NCI-H345 (cell line): ENCODE data around the gene NARS2.
A peak's percentile ranks its signal among the peaks of the same experiment; 100 is the strongest.
"Not testable (repeated sequence)": the region's sequence is repeated elsewhere in the genome, so short reads cannot be mapped to it uniquely, and the experiment has no call there.

Experiments used
- DNase-seq: peaks from one replicate; lab custom pipeline; 2025; lab: John Stamatoyannopoulos, UW

NARS2 gene

DNA sequence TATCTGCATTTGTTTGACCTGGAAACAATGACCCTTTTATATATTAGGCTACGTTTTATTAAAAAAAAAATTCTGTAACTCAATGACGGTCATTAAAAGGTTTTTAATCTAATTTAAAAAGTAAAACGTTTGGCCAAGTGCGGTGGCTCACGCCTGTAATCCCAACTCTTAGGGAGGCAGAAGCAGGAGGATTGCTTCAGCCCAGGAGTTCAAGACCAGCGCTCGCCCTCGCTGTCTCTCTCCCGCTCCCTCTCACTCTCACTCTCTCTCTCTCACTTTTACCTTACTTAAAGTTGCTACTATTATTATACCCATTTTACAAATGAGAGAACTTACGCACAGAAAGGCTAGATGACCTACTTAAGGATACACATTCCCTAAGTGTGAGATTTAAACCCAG lies 814 bp upstream of the NARS2 start:
- DNase-seq = no peak

DNA sequence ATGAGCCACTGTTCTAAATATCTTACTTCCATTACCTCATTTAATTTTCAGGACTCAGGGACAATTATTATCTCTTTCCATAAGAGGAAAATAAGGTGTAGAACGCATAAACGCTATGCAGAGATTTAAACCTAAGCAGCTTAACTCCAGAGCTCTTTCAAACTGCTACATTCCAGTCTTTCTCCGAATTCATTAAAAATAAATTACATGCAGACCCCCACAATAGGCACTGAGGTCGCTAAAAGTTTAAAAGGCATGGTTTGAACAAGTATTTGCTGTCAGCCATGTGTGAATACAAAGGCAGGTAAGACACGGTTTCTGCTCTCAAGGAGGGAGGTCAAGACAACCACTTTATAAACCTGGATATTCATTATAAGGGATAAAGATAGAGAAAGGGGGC lies 983 bp downstream of the NARS2 start:
- DNase-seq = no peak

DNA sequence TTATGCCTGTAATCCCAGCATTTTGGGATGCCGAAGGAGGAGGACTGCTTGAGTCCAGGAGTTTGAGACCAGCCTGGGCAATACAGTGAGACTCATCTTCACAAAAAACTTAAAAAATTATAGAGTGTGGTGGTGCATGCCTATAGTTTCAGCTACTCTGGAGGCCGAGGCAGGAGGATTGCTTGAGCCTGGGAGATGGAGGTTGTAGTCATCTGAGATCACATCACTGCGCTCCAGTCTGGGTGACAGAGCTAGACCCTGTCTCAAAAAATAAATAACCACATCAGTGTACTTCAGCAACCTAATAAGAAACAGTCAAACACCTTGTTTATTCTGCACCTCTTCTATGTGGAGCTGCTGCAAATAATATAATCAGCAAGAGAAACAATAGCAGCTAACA lies 1.4 kb downstream of the NARS2 start:
- DNase-seq = no peak

DNA sequence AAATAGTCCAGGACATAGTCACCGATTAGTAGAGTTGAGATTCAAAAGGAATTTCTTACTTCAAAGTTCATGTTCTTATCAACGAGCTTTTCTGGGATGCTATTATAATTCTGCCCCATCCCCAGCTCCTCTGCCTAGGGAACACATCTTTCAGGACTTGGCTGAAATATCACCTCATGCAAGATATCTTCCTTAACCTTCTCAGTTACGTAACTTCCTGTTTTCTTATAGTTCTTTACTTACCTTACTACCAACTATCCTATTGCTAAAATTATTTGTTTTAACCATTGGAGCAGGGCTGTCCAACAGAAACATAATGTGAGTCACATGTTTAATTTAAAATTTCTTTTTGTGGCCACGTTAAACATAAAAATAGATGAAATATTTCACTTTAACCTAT lies 2.3 kb downstream of the NARS2 start:
- no peak for DNase-seq

DNA sequence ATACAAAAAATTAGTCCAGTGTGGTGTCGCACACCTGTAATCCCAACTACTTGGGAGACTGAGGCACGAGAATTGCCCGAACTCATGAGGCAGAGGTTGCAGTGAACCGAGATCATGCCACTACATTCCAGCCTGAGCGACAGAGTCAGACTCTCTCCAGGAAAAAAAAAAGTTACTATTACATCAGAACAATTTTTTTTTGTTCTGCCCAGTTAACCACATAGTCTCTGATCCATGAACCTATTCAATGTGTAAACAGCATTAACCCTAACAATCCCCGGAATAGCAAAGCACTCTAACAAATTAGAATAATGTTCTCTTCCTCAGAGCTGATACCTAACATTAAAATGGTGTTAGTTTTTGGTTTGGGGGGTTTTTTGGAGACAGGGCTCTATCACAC lies 4.6 kb downstream of the NARS2 start:
- no peak for DNase-seq

DNA sequence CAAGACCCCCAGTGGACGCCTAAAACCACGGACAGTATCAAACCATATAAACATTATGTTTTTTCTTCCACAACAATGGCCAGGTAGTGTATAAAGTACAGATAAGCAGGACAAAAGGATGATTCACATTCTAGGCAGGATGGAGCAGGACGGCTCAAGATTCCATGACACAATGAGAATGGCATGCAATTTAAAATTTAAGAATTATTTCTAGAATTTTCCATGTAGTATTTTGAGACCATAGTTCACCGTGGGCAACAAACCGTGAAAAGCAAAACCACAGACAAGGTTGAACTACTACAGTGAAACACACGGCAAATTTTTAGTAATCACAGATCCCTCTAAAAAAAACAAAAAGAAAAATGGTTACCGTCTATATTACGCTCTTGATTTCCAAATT lies 7.5 kb downstream of the NARS2 start:
- no peak for DNase-seq

DNA sequence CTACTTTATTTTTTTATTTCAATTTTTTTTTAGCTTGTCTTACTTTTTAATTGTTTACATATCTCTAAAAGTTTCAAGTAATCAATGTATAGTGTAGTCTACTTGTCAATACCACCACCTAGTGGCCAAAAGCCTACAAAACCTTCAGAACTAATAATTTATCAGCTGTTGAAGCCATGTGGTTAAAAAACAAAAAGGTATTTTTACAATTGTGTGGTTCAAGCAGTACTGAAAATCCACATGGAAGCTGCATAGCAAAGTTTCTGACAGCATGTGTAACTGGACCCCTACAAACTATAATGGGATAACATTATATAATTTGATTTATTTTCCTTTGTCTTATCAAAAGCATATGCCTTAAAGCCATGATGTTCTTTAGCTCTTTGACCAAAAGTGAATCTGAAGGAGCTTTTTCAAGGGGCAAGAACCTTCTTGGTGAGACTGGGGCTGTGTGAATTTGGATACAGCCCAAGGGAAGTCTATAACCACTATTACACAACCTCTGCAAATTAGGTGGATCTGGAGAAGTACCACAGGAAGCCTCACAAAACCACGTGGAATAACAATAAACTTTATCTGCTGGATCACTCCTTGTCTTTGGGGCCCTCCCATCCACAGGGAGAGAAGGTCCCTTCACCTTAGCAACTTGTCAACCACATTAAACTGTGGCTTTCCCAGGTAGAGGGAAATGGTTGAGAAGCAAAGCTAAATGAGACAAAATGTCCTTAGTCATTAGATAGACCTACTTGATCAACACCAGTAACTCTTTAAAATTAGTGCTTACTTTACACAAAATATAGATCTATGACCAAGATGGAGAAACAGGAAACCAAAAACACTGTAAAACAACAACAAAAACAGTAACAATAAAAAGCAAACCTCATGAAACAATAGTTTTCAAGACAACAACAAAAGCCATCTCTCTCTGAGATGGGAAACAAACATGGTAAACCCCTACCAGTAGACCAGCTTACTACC lies 9.9 kb downstream of the NARS2 start:
- DNase-seq = peak; percentile 73

DNA sequence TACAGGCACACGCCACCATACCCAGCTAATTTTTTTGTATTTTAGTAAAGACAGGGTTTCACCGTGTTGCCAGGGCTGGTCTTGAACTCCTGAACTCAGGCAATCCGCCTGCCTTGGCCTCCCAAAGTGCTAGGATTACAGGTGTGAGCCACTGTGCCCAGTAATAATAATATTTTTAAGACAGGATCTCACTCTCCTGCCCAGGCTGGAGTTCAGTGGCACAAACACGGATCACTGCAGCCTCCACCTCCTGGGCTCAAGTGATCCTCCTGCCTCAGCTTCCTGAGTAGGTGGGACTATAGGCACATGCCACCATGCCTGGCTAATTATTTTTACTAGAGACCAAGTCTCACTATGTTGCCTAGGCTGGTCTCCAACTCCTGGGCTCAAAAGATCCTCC lies 10.6 kb downstream of the NARS2 start:
- not testable (repeated sequence) for DNase-seq

DNA sequence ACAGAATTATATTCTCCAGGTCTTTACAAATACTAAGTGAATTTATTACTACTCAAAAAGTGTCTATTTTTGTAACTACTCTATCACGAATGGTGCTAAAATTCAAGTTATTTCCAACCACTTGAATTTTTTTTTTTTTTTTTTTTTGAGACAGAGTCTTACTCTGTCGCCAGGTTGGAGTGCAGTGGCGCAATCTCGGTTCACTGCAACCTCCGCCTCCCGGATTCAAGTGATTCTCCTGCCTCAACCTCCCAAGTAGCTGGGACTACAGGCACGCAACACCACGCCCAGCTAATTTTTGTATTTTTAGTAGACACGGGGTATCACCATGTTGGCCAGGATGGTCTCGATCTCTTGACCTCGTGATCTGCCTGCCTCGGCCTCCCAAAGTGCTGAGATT lies 11.6 kb downstream of the NARS2 start:
- not testable (repeated sequence) for DNase-seq

DNA sequence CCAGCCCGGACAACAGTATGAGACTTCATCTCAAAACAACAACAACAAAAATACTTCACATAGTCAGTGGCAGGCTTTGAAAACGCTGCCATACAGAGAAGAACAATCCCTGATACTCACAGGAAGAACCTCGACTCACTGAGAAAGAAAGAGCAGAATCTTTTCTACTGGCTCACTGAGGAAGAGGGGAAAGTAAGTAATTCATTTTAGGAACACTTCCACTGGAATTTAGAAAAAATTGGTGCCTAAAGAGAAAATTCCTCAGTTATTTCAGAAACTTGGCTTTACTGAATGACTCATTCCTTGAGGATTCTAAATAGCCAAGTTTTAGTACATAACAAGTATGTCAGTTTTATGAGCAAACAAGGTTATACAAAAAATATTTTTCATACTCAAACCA lies 12.3 kb downstream of the NARS2 start:
- DNase-seq = no peak

DNA sequence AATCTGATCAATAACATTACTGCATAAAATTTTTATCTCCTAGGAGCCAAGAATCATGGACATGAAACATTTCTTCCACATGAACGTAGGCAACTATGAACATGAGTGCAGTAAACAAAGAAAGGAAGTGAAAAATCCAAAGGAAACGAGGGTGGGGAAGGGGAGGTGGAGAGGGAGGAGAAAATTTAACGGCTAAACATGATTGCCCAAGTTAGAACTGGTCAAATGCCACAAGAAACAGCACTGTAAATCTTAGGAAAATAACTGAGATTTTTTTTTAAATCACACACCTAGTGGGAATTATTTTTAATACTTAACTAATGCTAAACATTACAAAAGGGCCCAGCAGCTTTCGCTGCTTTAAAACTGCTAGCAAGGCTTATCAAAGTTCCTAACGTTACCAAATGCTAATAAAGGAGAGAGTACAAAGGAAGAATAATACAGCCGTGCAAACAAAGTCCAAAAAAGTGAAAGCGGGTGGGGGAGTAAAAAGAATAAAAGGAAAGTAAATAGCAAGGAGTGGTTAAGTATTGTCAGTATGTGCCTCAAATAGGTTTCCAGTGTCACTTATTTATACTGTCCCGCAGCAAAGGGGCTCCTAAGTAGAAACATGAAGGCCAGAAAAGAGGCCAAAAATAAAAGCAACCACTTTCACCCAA lies 13.7 kb downstream of the NARS2 start:
- peak; percentile 27 for DNase-seq

DNA sequence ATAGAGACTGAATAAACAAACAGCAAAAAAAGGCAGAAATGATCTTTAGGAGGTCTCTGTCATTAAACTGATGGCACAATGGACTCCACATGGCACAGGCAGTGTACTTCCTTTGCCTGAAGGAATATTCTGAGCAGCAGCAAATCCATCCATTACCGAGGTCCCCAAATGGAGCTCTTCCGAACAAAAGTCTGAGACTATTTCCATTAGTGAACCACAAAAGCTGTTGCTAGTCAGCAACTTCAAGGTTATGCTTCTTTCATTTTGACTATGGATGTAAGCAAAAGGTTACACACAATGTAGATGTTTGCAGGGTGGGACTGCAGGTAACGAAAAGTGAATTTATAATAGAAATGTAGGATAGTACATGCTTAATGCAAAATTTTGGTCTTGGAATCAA lies 14.5 kb downstream of the NARS2 start:
- no peak for DNase-seq

DNA sequence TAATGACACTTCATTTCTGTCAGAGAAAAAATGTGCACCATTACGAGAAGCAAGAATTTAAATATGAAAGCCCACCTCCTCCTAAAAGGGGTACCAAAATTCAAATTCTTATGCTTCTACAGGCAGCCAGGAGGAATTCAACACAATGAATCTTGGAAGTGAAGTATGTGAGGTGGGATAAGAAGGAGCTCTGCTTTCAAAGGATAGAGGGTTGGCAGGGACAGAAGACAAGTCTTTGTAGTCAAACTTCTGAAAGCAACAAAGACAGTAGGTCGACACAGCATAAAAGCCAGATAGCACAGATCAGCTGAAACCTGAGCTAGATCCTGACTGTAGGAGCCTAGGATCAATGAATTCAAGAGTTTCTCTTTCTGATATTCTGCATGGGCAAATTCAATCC lies 17.4 kb downstream of the NARS2 start:
- no peak for DNase-seq

DNA sequence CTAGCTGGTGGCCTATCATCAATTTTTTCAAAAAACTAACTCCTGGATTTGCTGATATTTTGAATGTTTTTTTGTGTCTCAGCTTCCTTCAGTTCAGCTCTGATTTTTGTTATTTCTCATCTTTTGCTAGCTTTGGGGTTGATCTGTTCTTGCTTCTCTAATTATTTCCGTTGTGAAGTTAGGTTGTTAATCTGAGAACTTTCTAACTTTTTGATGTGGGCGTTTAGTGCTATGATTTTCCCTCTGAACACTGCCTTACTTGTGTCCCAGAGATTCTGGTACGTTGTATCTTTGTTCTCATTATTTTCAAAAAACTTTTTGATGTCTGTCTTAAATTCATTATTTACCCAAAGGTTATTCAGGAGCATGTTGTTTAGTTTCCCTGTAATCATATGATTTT lies 19.1 kb downstream of the NARS2 start:
- DNase-seq = no peak

DNA sequence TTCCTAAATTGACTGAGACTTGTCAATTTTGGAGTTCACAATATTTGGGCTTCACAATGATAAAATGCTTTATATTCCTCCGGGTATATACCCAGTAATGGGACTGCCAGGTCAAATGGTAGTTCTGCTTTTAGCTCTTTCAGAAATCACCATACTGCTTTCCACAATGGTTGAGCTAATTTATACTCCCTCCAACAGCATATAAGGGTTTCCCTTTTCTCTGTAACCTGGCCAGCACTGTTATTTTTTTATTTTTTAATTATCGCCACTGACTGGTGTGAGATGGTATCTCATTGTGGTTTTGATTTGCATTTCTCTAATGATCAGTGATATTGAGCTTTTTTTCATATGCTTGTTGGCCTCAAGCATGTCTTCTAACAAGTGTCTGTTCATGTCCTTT lies 21.8 kb downstream of the NARS2 start:
- DNase-seq = no peak

DNA sequence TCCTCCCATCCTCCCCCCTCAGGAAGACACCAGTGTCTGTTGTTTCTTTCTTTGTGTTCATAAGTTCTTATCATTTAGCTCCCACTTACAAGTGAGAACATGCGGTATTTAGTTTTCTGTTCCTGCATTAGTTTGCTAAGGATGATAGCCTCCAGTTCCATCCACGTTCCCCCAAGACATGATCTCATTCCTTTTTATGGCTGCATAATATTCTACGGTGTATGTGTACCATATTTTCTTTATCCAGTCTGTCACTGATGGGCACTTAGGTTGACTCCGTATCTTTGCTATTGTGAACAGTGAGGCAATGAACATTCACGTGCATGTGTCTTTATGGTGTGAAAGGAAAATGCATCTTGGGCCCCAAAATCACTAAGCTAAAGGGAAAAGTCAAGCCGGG lies 22.5 kb downstream of the NARS2 start:
- not testable (repeated sequence) for DNase-seq

DNA sequence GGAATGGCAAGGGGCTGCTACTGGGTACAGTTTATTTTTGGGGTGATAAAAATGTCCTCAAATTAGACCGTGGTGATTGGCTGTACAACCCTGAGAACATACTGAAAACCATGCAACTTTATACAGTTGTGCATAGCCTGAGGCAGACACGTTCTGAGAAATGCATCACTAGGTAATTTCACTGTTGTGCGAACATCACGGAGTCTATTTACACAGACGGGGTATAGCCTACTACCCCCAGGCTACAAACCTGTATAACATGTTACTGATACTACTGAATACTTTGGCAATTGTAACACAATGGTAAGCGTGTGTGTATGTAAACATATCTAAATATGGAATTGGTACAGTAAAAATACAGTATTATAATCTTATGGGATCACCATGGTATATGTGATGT lies 23.6 kb downstream of the NARS2 start:
- no peak for DNase-seq

DNA sequence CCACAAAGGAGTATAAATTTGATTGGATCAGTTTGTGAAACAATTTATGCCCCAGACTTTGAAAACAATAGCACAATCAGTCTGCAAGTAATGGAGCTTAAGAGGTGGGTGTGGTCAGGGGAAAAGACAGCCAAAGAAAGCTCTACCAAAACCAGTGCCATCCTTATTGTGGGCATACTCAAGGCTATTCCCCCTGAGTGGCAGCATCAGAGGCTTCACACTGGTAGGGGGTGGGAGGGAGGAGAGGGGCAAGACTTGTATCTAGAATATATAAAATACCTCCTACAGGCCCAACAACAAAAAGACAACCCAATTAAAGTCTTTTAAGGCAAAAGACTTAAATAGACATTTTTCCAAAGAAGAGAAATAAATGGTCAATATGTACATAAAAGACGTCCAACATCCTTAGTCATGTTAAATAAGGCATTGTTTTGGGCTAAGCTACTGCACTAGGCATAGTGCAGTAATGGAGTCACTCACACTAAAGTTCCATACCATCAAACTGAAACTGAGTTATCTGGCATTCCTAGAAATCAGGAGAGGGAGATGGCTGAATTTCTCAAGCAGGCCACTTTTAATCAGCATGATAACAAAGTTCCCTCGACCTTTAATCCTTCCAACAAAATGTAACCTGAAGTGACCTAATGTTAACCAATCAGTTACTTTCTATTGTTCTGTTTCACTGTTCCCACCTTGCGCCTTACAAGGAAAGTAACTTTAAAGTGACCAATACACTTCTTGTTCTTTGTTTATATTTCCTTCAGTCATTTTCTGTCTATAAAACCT lies 24.8 kb downstream of the NARS2 start:
- no peak for DNase-seq

DNA sequence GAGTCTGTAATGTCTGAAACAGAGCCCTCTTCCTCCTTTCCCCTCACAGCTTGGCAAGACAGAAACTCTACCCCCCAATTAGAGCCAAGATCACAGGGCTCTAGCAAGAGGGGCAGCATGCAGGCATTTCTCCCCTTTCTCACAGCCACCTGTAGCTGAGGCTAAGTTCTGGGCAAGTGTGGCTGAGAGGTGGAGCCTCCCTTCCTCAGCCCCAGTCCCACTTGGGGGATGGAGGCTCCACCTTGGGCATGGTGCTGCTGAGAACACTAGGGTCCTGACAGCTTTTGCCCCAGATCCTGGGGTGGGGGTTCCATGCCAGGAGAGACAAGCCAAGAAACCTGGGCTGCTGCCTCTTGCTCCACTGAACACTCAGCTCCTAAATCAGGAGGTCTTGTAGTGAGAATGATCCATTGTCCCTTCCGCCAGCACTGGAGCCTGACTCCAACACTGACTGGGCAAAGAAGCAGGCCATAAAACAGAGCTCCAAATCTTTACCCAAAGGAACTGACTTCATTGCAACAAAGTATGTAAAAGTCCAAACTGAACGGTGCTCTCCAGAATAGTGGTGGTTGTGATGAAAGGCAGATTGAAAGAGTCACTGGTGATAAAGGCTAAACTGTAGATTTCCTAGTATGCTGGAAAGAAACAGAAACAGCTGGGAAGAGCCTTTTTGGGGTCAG lies 25.6 kb downstream of the NARS2 start:
- DNase-seq = no peak

DNA sequence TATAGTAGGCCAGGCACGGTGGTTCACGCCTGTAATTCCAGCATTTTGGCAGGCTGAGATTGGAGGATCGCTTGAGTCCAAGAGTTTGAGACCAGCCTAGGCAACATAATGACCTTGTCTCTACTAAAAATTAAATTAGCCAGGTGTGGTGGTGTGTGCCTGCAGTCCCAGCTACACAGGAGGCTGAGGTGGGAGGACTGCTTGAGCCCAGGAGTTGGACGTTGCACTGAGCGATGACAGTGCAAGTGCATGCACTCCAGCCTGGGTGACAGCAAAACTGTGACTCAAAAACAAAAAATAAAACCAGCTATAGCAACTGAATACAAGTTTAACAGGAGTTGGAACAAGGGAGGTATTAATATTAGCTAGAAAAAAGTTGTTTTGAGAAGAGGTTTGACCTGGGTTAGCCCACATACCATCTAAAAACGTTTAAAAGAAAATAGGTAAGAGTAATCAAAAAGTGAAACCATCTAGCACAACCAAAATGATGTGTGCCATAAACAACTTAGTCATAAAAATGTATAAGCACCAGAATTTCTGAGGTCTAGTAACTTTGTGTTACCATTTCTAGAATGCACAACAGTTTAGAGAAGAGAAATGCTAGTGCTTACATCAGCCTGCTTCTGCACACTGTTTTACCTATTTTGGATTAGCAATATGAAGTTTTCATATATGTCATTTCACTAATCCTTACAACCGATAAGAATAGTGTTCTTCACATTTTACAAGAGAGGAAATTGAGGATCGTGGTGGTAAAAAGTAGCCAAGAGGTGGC lies 26.5 kb downstream of the NARS2 start:
- no peak for DNase-seq

DNA sequence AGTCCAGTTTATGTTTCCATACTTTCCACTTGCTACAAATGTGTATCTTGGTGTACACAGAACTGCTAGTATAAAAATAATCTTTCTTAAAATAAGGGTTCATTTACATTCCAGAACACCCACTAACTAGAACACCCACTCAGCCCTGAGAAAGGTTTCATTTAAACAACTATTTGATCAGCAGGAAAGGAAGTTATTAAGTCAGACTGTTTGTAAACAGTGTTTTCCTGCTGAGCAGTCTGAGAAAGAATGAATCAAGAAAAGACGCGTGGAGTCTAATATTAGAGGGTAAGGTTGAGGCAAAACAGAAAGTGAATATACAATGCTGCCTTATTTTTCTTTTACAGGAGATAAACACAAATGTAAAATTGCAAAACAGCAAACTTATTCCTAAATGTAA lies 32.7 kb downstream of the NARS2 start:
- DNase-seq = no peak
